Measurements from ENCODE around the gene NGRN.
A peak's percentile ranks its signal among the peaks of the same experiment; 100 is the strongest.

The NGRN gene

DNA sequence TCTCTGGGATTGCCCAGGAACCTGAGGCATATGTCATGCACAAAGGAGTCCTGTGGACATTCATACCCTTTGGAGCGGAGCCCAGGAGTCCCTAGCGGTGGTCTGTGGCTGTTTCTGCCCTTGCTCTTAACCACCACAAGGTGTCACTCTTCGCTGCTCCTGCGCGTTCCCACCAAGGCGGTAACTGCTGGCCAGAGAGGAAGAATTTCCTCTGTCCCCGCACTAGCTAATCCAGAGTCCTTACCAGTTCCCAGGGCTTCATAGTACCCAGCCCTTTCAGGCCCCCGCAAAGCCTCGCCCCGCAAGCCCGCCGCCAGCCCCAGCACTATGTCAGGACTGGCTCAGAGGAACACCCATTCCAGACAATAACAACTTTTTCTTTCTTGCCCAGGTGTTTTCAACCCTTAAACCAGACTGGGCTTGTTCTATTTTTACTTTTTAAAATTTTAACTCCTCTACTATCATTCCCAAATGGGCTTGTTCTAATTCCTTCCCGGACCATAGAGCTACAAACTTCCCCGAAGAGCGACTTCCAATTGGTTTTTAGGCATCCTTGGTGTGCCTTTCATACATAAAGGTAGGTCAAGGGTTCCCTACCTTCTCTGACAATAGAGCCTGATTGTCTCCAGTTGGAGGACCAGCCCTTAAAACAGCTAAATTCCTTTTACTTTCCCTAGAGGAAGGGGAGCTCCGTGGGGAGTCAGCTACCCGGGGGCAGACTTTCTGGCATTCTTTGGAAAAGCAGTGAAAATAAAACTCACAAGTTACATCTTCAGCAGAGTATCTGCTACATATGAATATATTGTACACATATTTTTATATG, 54.8 kb downstream of the NGRN start:
- peak; percentile 76 for DNase-seq

DNA sequence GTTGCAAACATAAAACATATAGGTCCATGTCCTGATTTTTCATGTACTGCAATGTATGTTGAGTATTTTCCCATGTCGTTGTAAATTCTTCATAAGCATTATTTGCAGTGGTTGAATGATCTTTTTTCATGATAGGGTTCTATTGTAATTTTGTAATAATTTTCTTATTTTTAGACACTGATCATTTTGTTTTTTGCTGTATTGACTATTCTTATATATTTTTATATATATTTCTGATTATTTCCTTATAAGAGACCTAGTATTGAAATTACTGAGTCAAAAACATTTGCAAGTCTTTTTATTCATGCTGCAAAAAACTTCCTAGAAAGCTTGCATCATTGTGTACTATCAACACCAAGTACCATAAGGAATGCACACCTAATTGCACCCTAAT, 55.4 kb downstream of the NGRN start:
- no peak for DNase-seq
